ENCODE data around the gene CARMIL3. TPM values are rescaled to one million over a fixed set of nuclear protein-coding genes. Genes with fewer than 3 reads are reported as not detected.

Gene CARMIL3
- total and polyA plus RNA-seq, 2 experiments from 2014 or later, result 3.7 to 11.8 TPM

- Histone ChIP-seq H3K27me3 (ENCODE audit: insufficient read depth) (no peaks in the 10 kb centered on the region), H3K36me3 (ENCODE audit: insufficient read depth) (no peaks in the 10 kb centered on the region), H3K79me2 (replicated peaks; ENCODE audit: insufficient read depth) (no peaks in the 10 kb centered on the region), H3K27ac (ENCODE audit: low read depth) (no peak overlapping the region), H3K4me2 (no peak overlapping the region), H3K4me3 (no peak overlapping the region), H3K4me1 (ENCODE audit: insufficient read depth) (no peaks in the 10 kb centered on the region), H3F3A (replicated peaks; ENCODE audit: low read depth) (peaks cover 6% of the 10 kb centered on the region; the same call in 1 of the 2 replicates), H3K9me2 (ENCODE audit: insufficient read depth) (no peaks in the 10 kb centered on the region), H4K20me1 (replicated peaks; ENCODE audit: insufficient read depth) (no peaks in the 10 kb centered on the region; the same call in 1 of the 2 replicates), H2AFZ (no peak overlapping the region)
- Mint-ChIP-seq H3K4me3 (no peak overlapping the region), H3K27ac (no peak overlapping the region), H3K36me3 (ENCODE audit: low read depth) (peaks cover 3% of the 10 kb centered on the region; the same call in 1 of the 3 replicates), H3K9me3 (peaks cover 3% of the 10 kb centered on the region; the same call in 1 of the 3 replicates), H3K4me1 (peaks cover 7% of the 10 kb centered on the region), H3K27me3 (ENCODE audit: insufficient read depth, low read depth, poor library complexity) (peaks cover 21% of the 10 kb centered on the region)
- DNase-seq (ENCODE audit: low spot score), result no peak
- TF ChIP-seq NANOG (IDR thresholded peaks at IDR 0.05; ENCODE audit: borderline replicate concordance), result no peak
- TF ChIP-seq CTCF (conservative IDR thresholded peaks at IDR 0.05; ENCODE audit: low read depth in 2 of 2), result no peak
- TF ChIP-seq ZNF331 (CRISPR knock-in tag; IDR thresholded peaks at IDR 0.05; ENCODE audit: low read depth), result no peak
- TF ChIP-seq ETS1 (IDR thresholded peaks at IDR 0.05), result no peak
- no peak for TF ChIP-seq REST (IDR thresholded peaks at IDR 0.05; ENCODE audit: unreplicated experiment)
- TF ChIP-seq ZNF462 (CRISPR knock-in tag; IDR thresholded peaks at IDR 0.05), result no peak
- no peak for TF ChIP-seq EZH2phosphoT487 (IDR thresholded peaks at IDR 0.05; ENCODE audit: unreplicated experiment)
- no peak for TF ChIP-seq ZNF114 (CRISPR knock-in tag; IDR thresholded peaks at IDR 0.05)
- no peak for TF ChIP-seq JUNB (IDR thresholded peaks at IDR 0.05; ENCODE audit: unreplicated experiment)
- TF ChIP-seq POLR2AphosphoS5 (IDR thresholded peaks at IDR 0.05; ENCODE audit: low read depth), result no peak
- TF ChIP-seq EZH2 (IDR thresholded peaks at IDR 0.05; ENCODE audit: low read depth, unreplicated experiment), result no peak
- TF ChIP-seq STAT1 (IDR thresholded peaks at IDR 0.05; ENCODE audit: unreplicated experiment), result no peak
- no peak for TF ChIP-seq CREB1 (CRISPR knock-in tag; IDR thresholded peaks at IDR 0.05; ENCODE audit: low read depth)
- no peak for ATAC-seq
Observed at GRCh38 chr14:24110523-24110922, 58.7 kb downstream of the CARMIL3 start.
